ENCODE data around the gene CNKSR3.
A peak's percentile ranks its signal among the peaks of the same experiment; 100 is the strongest.

CNKSR3 gene

GRCh38 chr6:154406301-154406700, 104.2 kb downstream of the CNKSR3 start:
- H3K27ac ChIP-seq (ENCODE audit: low read length), result no peak overlapping the region
- H3K9me3 ChIP-seq (ENCODE audit: insufficient read depth, low read length, severe bottlenecking), result no peaks in the 10 kb centered on the region
- no peak overlapping the region for H3K9ac ChIP-seq (ENCODE audit: low read depth, low read length)
- H3K36me3 ChIP-seq (ENCODE audit: insufficient read depth, low read length), result no peaks in the 10 kb centered on the region
- H4K20me1 ChIP-seq (ENCODE audit: insufficient read depth, low read length), result no peaks in the 10 kb centered on the region
- no peak overlapping the region for H3K4me3 ChIP-seq (ENCODE audit: low read depth in 1 of 2, low read length in 2 of 2)
- ATAC-seq (ENCODE audit: insufficient read depth, low read depth), result no peak
- no peak for DNase-seq
- H3K79me2 ChIP-seq (ENCODE audit: insufficient read depth, low read length), result no peaks in the 10 kb centered on the region
- no peak overlapping the region for H2AFZ ChIP-seq (ENCODE audit: low read depth, low read length)
- no peaks in the 10 kb centered on the region for H3K27me3 ChIP-seq (ENCODE audit: insufficient read depth, low read length, poor library complexity)
- no peaks in the 10 kb centered on the region for H3K4me1 ChIP-seq (ENCODE audit: insufficient read depth, low read length)
- H3K4me2 ChIP-seq (ENCODE audit: insufficient read depth, low read length), result no peak overlapping the region
- TF ChIP-seq CTCF (IDR thresholded peaks at IDR 0.05; ENCODE audit: borderline replicate concordance, extremely low read depth, low read length, poor library complexity, severe bottlenecking), result no peak
- TF ChIP-seq EZH2 (IDR thresholded peaks at IDR 0.05; ENCODE audit: borderline replicate concordance, low read depth, low read length, severe bottlenecking), result no peak

GRCh38 chr6:154404791-154405400, 105.6 kb downstream of the CNKSR3 start:
- H3K9me3 ChIP-seq (ENCODE audit: insufficient read depth, low read length, severe bottlenecking), result no peaks in the 10 kb centered on the region
- TF ChIP-seq CTCF (IDR thresholded peaks at IDR 0.05; ENCODE audit: borderline replicate concordance, extremely low read depth, low read length, poor library complexity, severe bottlenecking) (no peak), EZH2 (IDR thresholded peaks at IDR 0.05; ENCODE audit: borderline replicate concordance, low read depth, low read length, severe bottlenecking) (no peak)
- no peak overlapping the region for H3K4me2 ChIP-seq (ENCODE audit: insufficient read depth, low read length)
- H2AFZ ChIP-seq (ENCODE audit: low read depth, low read length), result no peak overlapping the region
- no peaks in the 10 kb centered on the region for H4K20me1 ChIP-seq (ENCODE audit: insufficient read depth, low read length)
- H3K9ac ChIP-seq (ENCODE audit: low read depth, low read length), result no peak overlapping the region
- H3K79me2 ChIP-seq (ENCODE audit: insufficient read depth, low read length), result no peaks in the 10 kb centered on the region
- no peak for ATAC-seq (ENCODE audit: insufficient read depth, low read depth)
- no peak for DNase-seq
- H3K4me3 ChIP-seq (ENCODE audit: low read depth in 1 of 2, low read length in 2 of 2), result no peak overlapping the region
- H3K27ac ChIP-seq (ENCODE audit: low read length), result no peak overlapping the region
- H3K27me3 ChIP-seq (ENCODE audit: insufficient read depth, low read length, poor library complexity), result no peaks in the 10 kb centered on the region
- H3K4me1 ChIP-seq (ENCODE audit: insufficient read depth, low read length), result no peaks in the 10 kb centered on the region
- no peaks in the 10 kb centered on the region for H3K36me3 ChIP-seq (ENCODE audit: insufficient read depth, low read length)

- Histone ChIP-seq H3K79me2 (ENCODE audit: insufficient read depth, low read length) (no peaks in the 10 kb centered on the region), H3K4me2 (ENCODE audit: insufficient read depth, low read length) (no peak overlapping the region), H3K9me3 (ENCODE audit: insufficient read depth, low read length, severe bottlenecking) (no peaks in the 10 kb centered on the region), H3K27ac (ENCODE audit: low read length) (no peak overlapping the region), H2AFZ (ENCODE audit: low read depth, low read length) (no peak overlapping the region), H3K27me3 (ENCODE audit: insufficient read depth, low read length, poor library complexity) (no peaks in the 10 kb centered on the region), H4K20me1 (ENCODE audit: insufficient read depth, low read length) (no peaks in the 10 kb centered on the region), H3K9ac (ENCODE audit: low read depth, low read length) (no peak overlapping the region), H3K4me3 (ENCODE audit: low read depth in 1 of 2, low read length in 2 of 2) (no peak overlapping the region), H3K36me3 (ENCODE audit: insufficient read depth, low read length) (no peaks in the 10 kb centered on the region), H3K4me1 (ENCODE audit: insufficient read depth, low read length) (no peaks in the 10 kb centered on the region)
- peak; percentile 59 for ATAC-seq (ENCODE audit: insufficient read depth, low read depth)
- TF ChIP-seq CTCF (IDR thresholded peaks at IDR 0.05; ENCODE audit: borderline replicate concordance, extremely low read depth, low read length, poor library complexity, severe bottlenecking), result no peak
- no peak for TF ChIP-seq EZH2 (IDR thresholded peaks at IDR 0.05; ENCODE audit: borderline replicate concordance, low read depth, low read length, severe bottlenecking)
- DNase-seq, result peak; percentile 8
These were observed 106.7 kb downstream of the CNKSR3 start for GRCh38 chr6:154403788-154404187.

All from DND-41 (cell line).